GM18511 (cell line): ENCODE results near the gene BTAF1.
"Not testable (repeated sequence)": the region's sequence is repeated elsewhere in the genome, so short reads cannot be mapped to it uniquely, and the experiment has no call there.

Source experiments
- ATAC-seq: cut with Tn5 transposase; IDR thresholded peaks from one replicate; pipeline ENCODE4 v1.9.1; 2021; ENCODE audit warnings: mild to moderate bottlenecking, moderate library complexity; ENCODE audit not compliant: unreplicated experiment

Gene BTAF1

DNA sequence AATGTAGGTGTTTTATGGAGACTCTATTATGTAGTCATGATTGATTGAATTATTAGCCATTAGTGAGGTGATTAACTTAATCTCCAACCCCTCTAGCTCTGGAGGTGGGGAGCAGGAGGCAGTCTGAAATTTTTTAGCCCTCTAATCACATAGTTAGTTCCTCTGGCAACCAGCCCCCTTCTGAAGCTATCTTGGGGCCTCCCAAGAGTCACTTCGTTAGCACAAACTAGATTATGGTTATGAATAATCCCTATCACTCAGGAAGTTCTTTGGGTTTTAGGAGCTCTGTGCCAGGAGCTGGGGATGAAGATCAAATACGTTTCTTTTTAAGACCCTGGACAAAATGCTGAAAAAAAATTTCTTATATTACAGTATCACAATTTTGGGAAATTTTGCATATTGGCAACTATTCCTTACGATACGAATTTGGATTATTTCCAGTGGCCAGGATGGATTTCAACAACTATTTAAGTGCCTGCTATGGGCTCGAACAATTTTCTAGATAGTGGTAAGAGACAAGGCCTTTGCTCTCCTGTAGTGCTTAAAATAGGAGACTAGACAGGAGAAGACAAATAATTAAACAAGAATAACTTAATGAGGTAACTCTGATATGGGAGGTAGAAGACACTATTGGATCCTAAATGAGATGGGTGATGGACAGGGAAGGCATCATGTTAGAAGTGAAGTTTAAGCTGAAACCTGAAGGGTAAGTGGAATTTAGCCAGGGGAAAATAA is 52.9 kb downstream of the BTAF1 start:
- no peak for ATAC-seq

GRCh38 chr10:91977491-91977890 is 53.9 kb downstream of the BTAF1 start:
- ATAC-seq = no peak

GRCh38 chr10:91978585-91978984 is 55.0 kb downstream of the BTAF1 start:
- no peak for ATAC-seq

DNA sequence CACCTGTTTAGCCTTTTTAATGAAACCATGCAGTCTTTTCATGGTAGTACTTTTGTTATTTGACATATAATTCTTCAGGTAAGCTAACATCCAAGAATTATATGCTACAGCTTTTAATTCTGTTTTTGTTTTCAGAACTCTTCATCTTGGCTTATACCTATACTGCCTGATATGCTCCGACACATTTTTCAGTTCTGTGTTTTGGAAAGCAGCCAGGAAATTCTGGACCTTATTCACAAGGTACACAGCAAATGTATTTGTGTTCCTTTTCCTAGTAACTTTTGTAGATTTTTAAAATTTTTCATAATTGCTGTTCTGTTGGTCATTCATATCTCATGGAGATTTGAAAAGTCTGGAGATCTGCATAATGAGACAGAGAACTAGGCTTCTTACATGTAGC is 56.7 kb downstream of the BTAF1 start:
- ATAC-seq = no peak

- ATAC-seq = no peak
Measured at GRCh38 chr10:91983416-91983815, 59.8 kb downstream of the BTAF1 start.

GRCh38 chr10:91987397-91988037 is 63.9 kb downstream of the BTAF1 start:
- no peak for ATAC-seq

DNA sequence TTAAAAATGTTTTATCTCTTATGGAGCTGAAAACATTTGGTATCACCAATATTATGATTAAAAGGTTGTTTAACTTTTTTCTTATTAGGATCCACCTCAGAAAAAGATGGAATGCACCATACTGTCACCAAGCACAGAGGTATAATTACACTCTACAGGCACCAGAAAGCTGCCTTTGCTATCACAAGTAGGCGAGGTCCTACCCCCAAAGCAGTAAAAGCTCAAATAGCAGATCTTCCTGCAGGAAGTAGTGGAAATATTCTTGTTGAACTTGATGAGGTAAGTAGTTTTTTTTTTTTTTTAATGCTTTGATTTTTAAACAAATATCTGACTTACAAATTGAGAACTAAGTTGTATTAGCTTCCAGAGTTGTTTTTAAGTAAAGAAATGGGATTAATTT is 68.5 kb downstream of the BTAF1 start:
- no peak for ATAC-seq

DNA sequence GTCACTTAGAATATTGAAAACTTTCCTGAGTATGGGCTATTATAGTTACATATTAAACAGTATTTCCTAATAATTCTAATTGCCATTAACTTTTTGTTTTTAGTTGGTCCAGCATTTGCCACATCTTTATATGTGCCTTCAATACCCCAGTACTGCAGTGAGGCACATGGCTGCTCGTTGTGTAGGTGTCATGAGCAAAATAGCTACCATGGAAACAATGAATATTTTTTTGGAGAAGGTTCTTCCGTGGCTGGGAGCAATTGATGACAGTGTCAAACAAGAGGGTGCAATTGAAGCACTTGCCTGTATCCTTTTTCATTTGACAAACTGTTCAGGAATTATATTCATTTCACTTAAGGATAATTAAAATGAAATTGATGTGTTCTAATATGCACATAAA is 72.7 kb downstream of the BTAF1 start:
- ATAC-seq = no peak

DNA sequence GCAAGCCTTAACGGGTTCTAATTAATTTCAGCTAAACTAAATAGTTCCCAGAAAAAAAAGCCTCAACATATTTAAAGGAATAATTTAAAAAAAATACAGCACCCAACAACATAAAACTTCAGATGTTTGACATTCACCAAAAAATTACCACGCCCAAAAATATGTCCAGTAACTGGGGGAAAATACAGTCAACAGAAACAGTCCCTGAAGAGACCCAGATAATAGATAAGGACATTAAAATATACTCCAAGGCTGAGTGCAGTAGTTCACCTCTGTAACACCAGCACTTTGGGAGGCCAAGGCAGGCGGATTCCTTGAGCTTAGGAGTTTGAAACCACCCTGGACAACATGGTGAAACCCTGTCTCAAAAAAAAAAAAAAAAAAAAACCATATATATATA is 78.0 kb downstream of the BTAF1 start:
- ATAC-seq = no peak

- ATAC-seq = no peak
Measured at GRCh38 chr10:92001995-92002394, 78.4 kb downstream of the BTAF1 start.

- no peak for ATAC-seq
Measured at GRCh38 chr10:92003258-92003657, 79.7 kb downstream of the BTAF1 start.

- ATAC-seq = no peak
Measured at GRCh38 chr10:92005978-92006377, 82.4 kb downstream of the BTAF1 start.

- ATAC-seq = no peak
Measured at GRCh38 chr10:92009445-92009844, 85.9 kb downstream of the BTAF1 start.

DNA sequence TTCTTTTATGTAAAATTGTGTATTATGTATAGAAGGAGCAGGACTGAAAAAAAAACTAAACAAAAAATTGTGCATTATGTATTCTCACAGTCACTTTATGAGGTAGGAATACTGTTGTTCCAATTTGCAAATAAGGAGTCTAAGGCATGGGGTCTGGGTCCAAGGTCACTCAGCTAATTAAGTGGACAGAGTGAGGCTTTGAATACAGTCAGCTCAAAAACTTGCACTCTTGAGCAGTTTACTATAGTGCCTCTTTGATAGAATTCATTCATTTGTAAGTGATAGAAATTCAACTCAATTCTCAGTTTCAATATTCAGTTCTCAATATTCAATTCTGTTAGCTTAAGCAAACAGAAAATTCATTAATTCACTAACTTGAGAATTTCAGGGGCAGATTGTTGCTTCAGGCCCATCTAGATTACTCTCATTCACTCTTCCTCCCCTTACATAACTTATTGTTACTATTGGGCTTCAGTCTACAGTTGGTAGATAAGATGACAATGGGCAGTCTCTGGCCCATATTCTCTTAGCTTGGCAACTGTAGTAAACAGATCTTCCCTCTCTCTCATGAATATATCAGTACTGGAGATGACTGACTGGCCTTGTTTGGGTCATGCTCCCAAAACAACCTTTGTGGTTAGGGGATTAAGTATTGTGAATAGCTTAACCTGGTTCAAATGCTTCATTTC is 86.6 kb downstream of the BTAF1 start:
- no peak for ATAC-seq

- ATAC-seq = no peak
Measured at GRCh38 chr10:92011560-92012214, 88.1 kb downstream of the BTAF1 start.

- no peak for ATAC-seq
Measured at GRCh38 chr10:92014620-92015019, 91.0 kb downstream of the BTAF1 start.

DNA sequence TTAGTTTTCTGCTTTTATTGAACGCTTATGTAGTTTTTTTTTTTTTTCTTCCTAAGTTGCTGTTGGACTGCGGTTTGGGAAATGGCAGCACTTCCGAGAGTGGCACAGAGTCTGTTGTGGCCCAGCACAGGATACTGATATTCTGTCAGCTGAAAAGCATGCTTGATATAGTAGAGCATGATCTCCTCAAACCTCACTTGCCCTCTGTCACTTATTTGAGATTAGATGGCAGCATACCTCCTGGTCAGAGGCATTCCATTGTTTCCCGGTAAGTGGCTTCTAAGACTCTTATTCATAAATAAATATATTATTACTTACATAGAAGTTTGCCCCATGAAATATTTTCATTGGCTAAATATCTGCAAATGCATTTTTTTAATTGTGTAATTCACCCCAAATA is 101.1 kb downstream of the BTAF1 start:
- ATAC-seq = no peak

GRCh38 chr10:92025340-92025739 is 101.8 kb downstream of the BTAF1 start:
- not testable (repeated sequence) for ATAC-seq

DNA sequence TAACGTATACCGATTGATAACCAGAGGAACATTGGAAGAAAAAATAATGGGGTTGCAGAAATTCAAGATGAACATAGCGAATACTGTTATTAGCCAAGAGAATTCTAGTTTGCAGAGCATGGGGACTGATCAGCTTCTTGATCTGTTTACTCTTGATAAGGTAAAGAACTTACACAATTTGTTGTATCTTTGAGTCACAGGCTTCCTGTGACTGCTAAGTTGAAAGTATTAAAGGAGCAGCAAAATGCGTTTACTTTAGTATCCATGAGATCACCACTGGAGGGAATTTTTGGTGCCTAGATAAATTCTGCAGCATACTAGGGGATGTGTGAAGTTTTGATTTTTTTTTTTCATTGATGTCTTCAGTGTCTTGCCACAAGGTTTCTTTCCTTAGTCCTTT is 103.6 kb downstream of the BTAF1 start:
- no peak for ATAC-seq

DNA sequence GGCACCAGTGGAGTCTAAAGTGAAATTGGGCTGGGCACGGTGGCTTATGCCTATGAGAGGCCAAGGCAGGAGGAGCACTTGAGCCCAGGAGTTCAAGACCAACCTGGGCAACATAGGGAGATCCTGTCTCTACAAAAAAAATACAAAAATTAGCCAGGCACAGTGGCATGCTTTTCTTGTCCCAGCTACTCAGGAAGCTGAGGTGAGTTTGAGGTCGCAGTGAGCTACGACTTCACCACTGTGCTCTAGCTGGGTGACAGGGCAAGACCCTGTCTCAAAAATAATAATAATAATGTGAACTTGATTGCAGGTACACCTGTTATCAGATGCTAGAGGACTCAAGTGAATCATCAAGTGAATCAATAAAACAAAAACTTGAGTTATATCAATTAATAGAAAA is 108.0 kb downstream of the BTAF1 start:
- no peak for ATAC-seq

- ATAC-seq = not testable (repeated sequence)
Measured at GRCh38 chr10:92033070-92033469, 109.5 kb downstream of the BTAF1 start.

DNA sequence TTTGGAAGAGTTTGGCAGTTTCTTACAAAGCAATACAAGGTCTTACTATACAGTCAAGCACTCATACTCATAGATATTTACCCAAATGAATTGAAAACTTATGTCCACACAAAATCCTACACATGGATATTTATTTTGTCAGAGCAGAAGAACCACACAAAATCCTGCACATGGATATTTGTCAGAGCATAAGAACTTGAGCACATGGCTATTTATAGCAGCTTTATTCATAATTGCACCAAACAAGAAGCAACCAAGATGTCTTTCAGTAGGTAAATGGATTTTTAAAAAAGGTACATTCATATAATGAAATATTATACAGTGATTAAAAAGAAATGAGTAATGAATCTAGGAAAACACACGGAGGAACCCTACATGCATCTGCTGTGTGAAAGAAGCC is 115.4 kb downstream of the BTAF1 start:
- no peak for ATAC-seq
